Prostate gland (tissue), 2 donors: ENCODE measurements around the gene B3GAT1. TPM values are rescaled to one million over a fixed set of nuclear protein-coding genes. Genes with fewer than 3 reads are reported as not detected.

ENCODE experiments used
- DNase-seq: peaks from one replicate; pipeline ENCODE4 v3.0.0-alpha.2; 2019; ENCODE audit warnings: low spot score
- H3K27ac ChIP-seq, 2 donors: fragments of 200-600 bp; sonication (generic); 2 replicates each; pipeline ENCODE4 v1.5.1; 2017 to 2019
- H3K27me3 ChIP-seq: fragments of 200-600 bp; sonication (generic); replicated peaks from 2 replicates; pipeline ENCODE4 v1.5.1; 2019; ENCODE audit not compliant: insufficient read depth
- H3K36me3 ChIP-seq, 2 donors: fragments of 200-600 bp; sonication (generic); 1 replicate in 1 of 2; 2 replicates in 1 of 2; pipeline versions ENCODE4 v1.5.1 to v1.8.1; 2017 to 2019
- H3K4me1 ChIP-seq: fragments of 200-600 bp; sonication (generic); replicated peaks from 2 replicates; pipeline ENCODE4 v1.5.1; 2019
- H3K4me3 ChIP-seq, 2 donors: fragments of 200-600 bp; sonication (generic); 2 replicates each; pipeline ENCODE4 v1.5.1; 2017 to 2019
- H3K9me3 ChIP-seq: fragments of 200-600 bp; sonication (generic); 2 replicates; pipeline ENCODE4 v1.5.1; 2017
- CTCF ChIP-seq, 4 experiments: fragments of 200-600 bp in 2 of 4; fragments of 450-650 bp in 2 of 4; sonication (generic) in 2 of 4; IDR thresholded peaks; 1 replicate in 3 of 4; 2 replicates in 1 of 4; pipeline ENCODE4 v1.5.1; 2016 to 2019; ENCODE audit warnings: antibody characterized with exemption in 4 of 4, mild to moderate bottlenecking in 2 of 4, moderate library complexity in 2 of 4
- POLR2A ChIP-seq: fragments of 450-650 bp; IDR thresholded peaks from one replicate; pipeline ENCODE4 v1.6.1; 2016; ENCODE audit warnings: antibody characterized with exemption, mild to moderate bottlenecking
- POLR2AphosphoS5 ChIP-seq: sonication (generic); formaldehyde crosslinking; IDR thresholded peaks from one replicate; pipeline ENCODE4 v1.6.1; 2017; ENCODE audit warnings: antibody characterized with exemption
- WGBS: methylation state at CpG from one replicate; pipeline ENCODE4 v1.1.5; 2018; 5-methylcytosine and 5-hydroxymethylcytosine counted together
- intact Hi-C: fragments of 100-400 bp; cut with DNase I; formaldehyde crosslinking; loops from one replicate; pipeline ENCODE4 v1.14.2; 2022
- total RNA-seq, 2 donors: library from RNA; depleted of rRNA; stranded (reverse); fragments of >200 nt; gene quantifications; one replicate each; pipeline ENCODE4 v1.1.0, GENCODE V29; 2016

Gene B3GAT1
- total RNA-seq, 2 donors from 2014 or later = 3.9 to 4.9 TPM

- intact Hi-C loops = loop anchor here (10.0 kb wide), 1 partner anchor 109 kb away; the partner anchor contains the start of genes NCAPD3 and VPS26B
These were observed 78.7 kb downstream of the B3GAT1 start for GRCh38 chr11:134333312-134333711.

GRCh38 chr11:134332782-134333181 lies 79.3 kb downstream of the B3GAT1 start:
- peaks cover 4% of the 10 kb centered on the region for H3K4me1 ChIP-seq
- TF ChIP-seq CTCF (IDR thresholded peaks at IDR 0.05) = no peak
- no peak for TF ChIP-seq POLR2A
- TF ChIP-seq POLR2AphosphoS5 = no peak
- peak overlapping the region; percentile 48 to 59 for H3K4me3 ChIP-seq
- H3K27me3 ChIP-seq = no peaks in the 10 kb centered on the region
- H3K9me3 ChIP-seq = no peaks in the 10 kb centered on the region
- no peak for DNase-seq
- intact Hi-C loops = loop anchor here (10.0 kb wide), 1 partner anchor 108 kb away; the partner anchor contains the start of genes NCAPD3 and VPS26B
- 56% methylated on average over 7 of the region's 7 CpGs for WGBS
- peak overlapping the region; percentile 55 to 66 for H3K27ac ChIP-seq
- H3K36me3 ChIP-seq = no peaks in the 10 kb centered on the region

More at GRCh38 chr11:134333312-134333711, 78.7 kb downstream of the B3GAT1 start:
- TF ChIP-seq POLR2A = no peak
- TF ChIP-seq CTCF (IDR thresholded peaks at IDR 0.05) = no peak
- TF ChIP-seq POLR2AphosphoS5 = no peak
- WGBS = 69% methylated on average over 7 of the region's 7 CpGs
- Histone ChIP-seq H3K4me3 (no peak overlapping the region), H3K36me3 (no peaks in the 10 kb centered on the region), H3K9me3 (no peaks in the 10 kb centered on the region), H3K27me3 (no peaks in the 10 kb centered on the region), H3K4me1 (peaks cover 4% of the 10 kb centered on the region), H3K27ac (no peak overlapping the region)
- DNase-seq = no peak

GRCh38 chr11:134332189-134332631 lies 79.8 kb downstream of the B3GAT1 start:
- Histone ChIP-seq H3K36me3 (no peaks in the 10 kb centered on the region), H3K4me3 (peak overlapping the region; percentile 48 to 59), H3K27me3 (no peaks in the 10 kb centered on the region), H3K9me3 (no peaks in the 10 kb centered on the region), H3K27ac (peak overlapping the region; percentile 55 to 66), H3K4me1 (peaks cover 4% of the 10 kb centered on the region)
- WGBS = 1% methylated on average over 38 of the region's 40 CpGs
- intact Hi-C loops = loop anchor here (10.0 kb wide), 1 partner anchor 107 kb away; the partner anchor contains the start of genes NCAPD3 and VPS26B
- peak; percentile 43 for DNase-seq
- TF ChIP-seq POLR2A (no peak), CTCF (IDR thresholded peaks at IDR 0.05) (peak in 2 of 4 experiments; percentile 9 to 22)

- TF ChIP-seq POLR2A (peak; percentile 25), POLR2AphosphoS5 (peak; percentile 32), CTCF (IDR thresholded peaks at IDR 0.05) (no peak)
- Histone ChIP-seq H3K36me3 (no peaks in the 10 kb centered on the region), H3K27ac (peak within 1 kb of the TSS; percentile 66 to 68), H3K4me1 (peaks cover 4% of the 10 kb centered on the region), H3K9me3 (no peaks in the 10 kb centered on the region), H3K27me3 (no peaks in the 10 kb centered on the region), H3K4me3 (peak within 1 kb of the TSS; percentile 48 to 59)
- 1% methylated on average over 52 of the region's 80 CpGs for WGBS
- peak; percentile 76 for DNase-seq
- intact Hi-C loops = loop anchor here (10.0 kb wide), 1 partner anchor 107 kb away; the partner anchor contains the start of genes NCAPD3 and VPS26B
These were observed 80.5 kb downstream of the B3GAT1 start, which contains the start of gene GLB1L2 for GRCh38 chr11:134331354-134332188. TSS of gene GLB1L2 (plus strand) at chr11:134331988. CDS start at chr11:134332062, 74 bp downstream.
